NCI-H460 (cell line): Measurements from ENCODE around the gene TRAF7. TPM values are rescaled to one million over a fixed set of nuclear protein-coding genes. Genes with fewer than 3 reads are reported as not detected.
"Not testable (repeated sequence)": the region's sequence is repeated elsewhere in the genome, so short reads cannot be mapped to it uniquely, and the experiment has no call there.

ENCODE experiments used
- DNase-seq: peaks from one replicate; pipeline ENCODE4 v3.0.0-alpha.2; 2016; ENCODE audit warnings: low read depth; ENCODE audit errors: extremely low read depth
- total RNA-seq: library from RNA; depleted of rRNA; stranded (reverse); fragments of >200 nt; shearing (Covaris generic); gene quantifications from 2 replicates; pipeline ENCODE4 v1.2.3, GENCODE V29; 2014

TRAF7 gene
- total RNA-seq, 1 experiment from 2014 or later: 52.8 TPM

GRCh38 chr16:2196981-2197511 is 41.5 kb downstream of the TRAF7 start:
- DNase-seq: no peak

DNA sequence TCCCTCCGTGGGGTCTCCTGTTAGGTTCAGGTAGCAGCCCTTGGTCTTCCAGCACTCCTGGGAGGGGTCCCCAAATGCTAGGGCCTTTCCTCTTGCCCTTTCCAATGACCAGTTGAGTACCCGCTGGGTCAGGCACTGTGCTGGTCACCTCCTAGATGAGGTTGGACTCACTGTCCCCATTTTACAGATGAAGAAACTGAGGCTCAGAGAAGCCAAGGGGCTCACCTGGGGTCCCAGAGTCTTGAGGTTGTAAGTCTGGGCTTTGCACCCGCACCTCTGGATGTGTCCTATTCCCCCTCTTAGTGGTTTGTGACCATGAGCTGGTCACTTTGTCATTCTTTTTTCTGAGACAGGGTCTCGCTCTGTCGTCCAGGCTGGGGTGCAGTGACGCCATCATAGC is 42.2 kb downstream of the TRAF7 start:
- DNase-seq: no peak

DNA sequence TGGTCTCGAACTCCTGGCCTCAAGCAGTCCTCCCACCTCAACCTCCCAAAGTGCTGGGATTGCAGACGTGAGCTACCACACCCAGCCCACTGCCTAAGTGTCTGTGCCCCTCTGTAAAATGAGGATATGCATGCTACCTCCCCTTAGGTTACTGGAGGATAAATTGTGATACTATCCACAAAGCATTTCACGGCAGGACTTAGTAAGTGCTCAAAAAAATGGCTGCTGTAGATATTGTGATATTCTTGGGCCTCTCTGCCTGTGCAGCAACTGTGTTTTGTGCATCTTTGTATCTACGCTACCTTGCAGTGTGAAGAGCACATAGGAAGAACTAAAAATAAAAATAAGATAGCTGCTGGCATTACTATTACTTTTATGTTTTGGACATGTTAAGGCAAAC is 42.7 kb downstream of the TRAF7 start:
- no peak for DNase-seq

GRCh38 chr16:2199095-2199494 is 43.5 kb downstream of the TRAF7 start:
- DNase-seq: no peak

DNA sequence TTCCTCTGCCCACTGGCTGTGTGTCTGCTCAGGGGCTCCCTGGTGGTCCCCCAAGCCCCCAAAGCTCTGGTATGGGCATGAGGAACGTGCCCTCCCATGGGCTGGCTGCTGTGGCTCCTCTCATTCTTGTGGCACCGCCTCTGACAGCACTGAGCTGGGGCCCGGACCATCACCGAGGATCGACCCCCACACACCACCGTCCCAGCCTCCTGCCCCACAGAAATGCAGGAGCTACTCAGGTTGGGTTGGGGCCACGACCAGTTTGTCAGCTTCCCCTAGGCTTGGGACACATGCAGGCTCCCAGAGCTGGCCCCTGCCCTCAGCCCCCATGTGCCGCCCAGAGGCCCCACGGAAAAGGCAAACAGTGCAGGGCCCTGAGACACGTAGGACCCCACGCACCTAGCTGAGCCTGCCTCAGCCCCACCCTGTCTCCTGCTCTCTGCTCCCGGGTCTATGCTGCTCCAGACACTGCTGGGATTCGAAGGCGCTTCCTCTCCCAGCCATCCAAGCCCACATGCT is 44.1 kb downstream of the TRAF7 start:
- no peak for DNase-seq

GRCh38 chr16:2200313-2200712 is 44.7 kb downstream of the TRAF7 start:
- DNase-seq: no peak

DNA sequence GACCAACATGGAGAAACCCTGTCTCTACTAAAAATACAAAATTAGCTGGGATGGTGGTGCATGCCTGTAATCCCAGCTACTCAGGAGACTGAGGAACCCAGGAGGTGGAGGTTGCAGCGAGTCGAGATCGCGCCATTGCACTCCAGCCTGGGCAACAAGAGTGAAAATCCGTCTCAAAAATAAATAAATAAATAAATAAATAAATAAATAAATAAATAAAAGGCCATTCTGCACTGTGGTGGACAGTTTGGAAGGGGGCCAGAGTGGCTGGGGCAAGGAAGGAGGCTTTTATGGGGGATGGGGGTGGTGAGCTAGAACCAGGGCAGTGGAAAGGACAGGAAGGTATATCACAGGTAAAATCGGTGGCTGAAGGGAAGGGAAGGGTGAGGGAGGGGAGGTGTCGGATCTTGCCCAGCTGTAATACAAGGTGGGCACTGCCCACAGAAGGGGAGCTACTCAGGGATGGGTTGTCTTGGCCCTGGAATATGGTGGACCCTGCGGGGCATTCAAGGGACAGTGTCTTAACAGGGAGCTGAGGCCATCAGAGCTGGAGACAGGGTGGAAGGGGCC is 47.6 kb downstream of the TRAF7 start:
- DNase-seq: not testable (repeated sequence)

DNA sequence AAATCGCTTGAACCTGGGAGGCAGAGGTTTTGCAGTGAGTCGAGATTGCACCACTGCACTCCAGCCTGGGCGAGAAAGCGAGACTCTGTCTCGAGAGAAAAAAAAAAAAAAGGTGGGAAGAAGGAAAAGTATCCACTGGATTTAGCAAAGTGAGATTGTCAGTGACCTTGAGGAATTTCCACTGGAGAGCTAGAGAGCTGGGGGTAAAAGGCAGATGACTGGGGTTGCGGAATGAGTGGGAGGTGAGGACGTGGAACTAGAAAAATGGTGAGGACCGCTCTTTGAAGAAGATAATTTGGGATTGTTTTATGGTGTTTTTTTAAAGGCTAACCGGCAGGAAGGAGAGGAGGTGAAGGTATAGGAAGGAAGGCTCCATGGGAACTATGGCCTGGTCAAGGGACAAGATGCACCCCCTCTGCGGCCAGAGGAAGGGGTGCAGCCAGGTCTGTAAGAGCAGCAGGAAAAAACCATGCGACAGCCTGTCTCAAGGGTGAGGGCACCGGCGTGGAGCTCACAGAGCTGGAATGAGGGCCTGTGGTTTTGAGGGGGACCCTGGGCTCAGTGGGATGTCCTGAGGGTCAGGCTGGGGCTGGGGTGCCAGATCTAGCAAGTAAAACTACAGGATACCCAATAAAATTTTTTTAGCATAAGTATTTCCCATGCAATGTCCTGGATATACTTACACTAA is 49.0 kb downstream of the TRAF7 start:
- no peak for DNase-seq

DNA sequence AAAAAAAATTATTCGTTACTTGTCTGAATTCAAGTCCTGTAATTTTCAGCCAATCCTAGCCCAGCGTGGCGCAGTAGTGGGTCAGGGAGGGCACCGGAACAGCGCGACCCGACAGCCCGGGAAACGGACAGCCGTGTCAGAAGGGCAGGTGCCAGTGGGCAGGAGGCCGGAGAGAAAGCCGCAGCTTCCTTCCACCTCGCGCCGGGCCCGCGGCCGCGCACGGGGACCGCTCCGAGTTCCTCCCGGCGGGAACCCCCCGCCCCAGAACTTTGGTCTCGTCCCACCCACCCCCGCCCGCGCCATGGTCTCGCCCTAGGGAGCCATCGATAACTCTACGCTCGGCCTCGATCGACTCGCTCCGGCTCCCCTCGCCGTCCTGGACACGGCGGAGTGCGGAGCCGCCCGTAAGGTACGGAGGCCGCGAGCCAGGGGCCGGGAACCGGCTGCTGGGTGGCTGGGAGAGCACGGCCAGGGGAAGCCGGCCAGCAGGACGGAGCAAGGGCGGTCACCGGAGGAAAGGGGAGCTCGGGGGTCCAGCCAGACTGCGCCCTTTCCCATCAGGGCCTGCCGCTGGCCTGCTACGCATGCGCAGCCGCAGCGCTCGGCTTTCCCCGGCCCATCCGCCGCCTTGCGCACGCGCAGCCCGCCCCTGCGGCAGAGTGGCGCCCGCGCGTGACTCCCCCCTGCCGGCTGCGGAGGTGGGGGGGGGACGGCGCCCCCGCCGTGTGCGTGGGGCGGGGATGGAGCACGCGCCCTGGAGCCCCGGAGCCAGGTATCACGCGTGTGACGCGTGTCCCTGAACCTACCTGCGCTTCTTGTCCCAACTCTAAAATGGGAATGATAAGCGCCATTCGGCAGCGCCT is 49.8 kb downstream of the TRAF7 start, which contains the start of gene MLST8:
Gene MLST8 (plus strand): TSS at position 351 of the 863 bp plus-strand sequence. CDS start 632 bp downstream, outside the sequence.
- DNase-seq: peak; percentile 80

- DNase-seq: no peak
These were observed 50.4 kb downstream of the TRAF7 start for GRCh38 chr16:2205967-2206313.

- DNase-seq: no peak
These were observed 50.8 kb downstream of the TRAF7 start for GRCh38 chr16:2206420-2206779.

DNA sequence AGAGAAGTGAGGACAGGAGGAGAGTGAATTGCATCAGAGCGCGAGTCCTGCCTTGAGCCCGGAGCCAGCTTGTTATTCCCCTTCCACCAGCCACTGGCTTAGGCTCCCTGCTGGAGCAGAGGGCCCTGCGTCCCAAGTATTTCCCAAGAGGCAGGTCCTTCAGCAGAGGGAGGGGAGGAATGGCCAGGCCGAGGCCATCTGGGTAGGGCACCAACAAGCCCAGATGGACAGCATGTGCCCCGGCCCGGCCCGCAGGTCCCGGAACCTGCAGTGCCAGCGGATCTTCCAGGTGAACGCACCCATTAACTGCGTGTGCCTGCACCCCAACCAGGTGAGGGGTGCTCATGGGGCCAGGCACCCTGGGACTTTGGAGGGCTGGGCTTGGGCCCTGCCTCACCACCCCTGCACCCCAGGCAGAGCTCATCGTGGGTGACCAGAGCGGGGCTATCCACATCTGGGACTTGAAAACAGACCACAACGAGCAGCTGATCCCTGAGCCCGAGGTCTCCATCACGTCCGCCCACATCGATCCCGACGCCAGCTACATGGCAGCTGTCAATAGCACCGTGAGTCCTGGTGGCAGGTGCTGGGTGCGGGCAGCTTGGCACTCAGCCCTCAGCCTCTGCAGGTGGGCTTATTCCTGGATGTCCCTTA is 51.3 kb downstream of the TRAF7 start:
- no peak for DNase-seq

DNA sequence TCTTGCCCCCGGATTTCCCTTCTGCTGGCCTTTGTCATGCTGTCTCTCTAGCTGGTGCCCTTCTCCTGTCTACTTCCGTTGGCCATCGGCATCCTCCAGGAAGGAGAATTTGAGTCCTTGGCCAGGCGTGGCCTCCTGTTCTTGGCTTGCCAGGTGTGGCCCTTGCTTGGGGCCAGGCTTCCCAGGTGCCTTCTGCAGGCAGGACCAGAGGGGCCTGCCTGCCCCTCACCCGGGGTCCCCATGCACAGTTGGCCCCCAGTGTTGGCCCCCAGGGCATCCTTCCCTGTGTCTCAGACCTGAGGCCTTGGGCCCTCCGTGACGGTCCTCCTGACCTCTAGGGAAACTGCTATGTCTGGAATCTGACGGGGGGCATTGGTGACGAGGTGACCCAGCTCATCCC is 52.3 kb downstream of the TRAF7 start:
- DNase-seq: no peak

DNA sequence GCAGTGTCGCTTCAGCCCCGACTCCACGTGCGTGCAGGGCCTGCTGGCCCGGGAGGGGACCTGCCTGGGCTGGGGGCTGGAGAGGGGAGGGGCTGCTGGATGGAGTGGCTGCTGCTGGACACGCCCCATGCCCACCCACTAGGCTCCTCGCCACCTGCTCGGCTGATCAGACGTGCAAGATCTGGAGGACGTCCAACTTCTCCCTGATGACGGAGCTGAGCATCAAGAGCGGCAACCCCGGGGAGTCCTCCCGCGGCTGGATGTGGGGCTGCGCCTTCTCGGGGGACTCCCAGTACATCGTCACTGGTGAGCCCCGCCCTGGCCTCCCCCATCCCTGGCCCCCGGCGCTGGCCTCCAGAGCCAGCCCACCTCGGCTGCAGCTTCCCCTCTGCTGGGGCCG is 52.7 kb downstream of the TRAF7 start:
- no peak for DNase-seq

- DNase-seq: no peak
These were observed 53.2 kb downstream of the TRAF7 start for GRCh38 chr16:2208772-2209171.

GRCh38 chr16:2209258-2210008 is 53.9 kb downstream of the TRAF7 start:
- DNase-seq: no peak

DNA sequence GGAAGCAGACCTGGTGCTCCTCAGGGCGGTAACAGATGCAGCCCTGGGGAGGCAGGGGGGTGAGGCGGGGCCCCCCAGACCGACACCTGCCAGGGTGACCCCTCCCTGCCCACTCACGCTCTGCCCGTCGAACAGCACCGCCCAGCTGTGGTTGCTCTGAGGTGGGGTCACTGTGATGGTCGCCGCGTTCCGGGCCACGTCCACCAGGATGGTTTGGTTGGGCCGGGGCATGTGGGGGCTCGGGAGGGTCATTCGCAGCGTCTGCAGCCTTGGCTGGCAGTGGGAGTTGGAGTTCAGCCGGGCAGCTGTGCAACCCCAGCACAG is 54.4 kb downstream of the TRAF7 start:
- no peak for DNase-seq

DNA sequence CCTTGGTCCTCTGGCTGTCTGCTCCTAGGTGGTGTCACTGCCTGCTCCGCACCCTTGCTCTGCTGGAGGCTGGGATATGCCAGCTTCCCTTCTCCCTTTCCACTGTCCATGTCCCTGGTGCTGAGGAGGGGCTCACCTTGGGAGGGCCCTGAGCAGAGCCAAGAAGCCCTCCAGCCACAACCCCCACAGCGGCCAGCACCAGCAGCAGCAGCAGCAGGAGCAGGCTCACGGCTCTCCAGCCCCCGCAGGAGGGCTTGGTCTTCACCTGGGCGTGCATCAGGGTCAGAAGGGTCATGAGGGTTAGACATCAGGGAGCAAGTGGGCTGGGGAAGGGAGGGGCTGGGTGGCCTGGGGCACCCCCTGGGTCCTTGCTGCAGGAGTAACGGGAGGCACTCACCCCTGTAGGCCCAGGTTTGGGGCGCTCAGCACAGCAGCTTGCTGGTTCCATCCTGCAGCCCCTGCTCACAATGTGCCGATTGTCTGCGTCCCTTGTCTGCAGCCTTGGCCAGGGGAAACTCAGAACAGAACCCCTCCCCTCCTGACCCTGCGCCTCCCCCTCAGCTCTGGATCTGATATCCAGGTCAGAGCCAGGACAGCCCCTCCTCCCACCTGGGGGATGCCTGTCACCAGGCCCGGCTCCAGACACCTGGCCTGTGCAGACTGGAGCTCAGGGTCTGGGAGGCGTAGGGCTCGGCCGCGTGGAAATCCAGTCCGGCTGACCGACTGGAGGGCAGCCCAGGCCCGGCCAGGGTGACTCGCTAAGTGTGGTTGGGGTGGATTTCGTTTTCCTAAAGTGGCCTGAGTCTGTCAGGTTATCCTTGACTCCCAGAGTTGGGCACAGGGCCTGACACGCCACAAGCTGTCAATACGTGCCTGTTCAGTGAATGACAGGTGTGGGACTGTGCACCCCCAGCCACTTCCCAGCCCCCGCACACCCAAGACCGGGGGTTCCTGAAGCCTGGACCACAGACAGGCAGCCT is 55.1 kb downstream of the TRAF7 start, which contains the start of gene BRICD5:
Gene BRICD5 (minus strand): TSS at position 478 of the 980 bp plus-strand sequence. CDS start 30 bp downstream, at position 448.
- no peak for DNase-seq

- DNase-seq: no peak
These were observed 56.4 kb downstream of the TRAF7 start for GRCh38 chr16:2211923-2212347.
